GM11168 (cell line): ENCODE results near the gene PPA2.

Experiments
- in situ Hi-C: fragments of 300-500 bp; cut with MboI; formaldehyde crosslinking; loops from one replicate; pipeline ENCODE4 v1.12.0; 2022; ENCODE audit warnings: low sequenced_read_pairs; ENCODE audit not compliant: unreplicated experiment

PPA2 gene

GRCh38 chr4:105473324-105474098 lies at the start of gene PPA2:
Gene PPA2 (minus strand): TSS chr4:105474062. CDS start chr4:105474050, 12 bp downstream.
- in situ Hi-C loops: loop anchor here (10.0 to 25.0 kb wide), 3 partner anchors 339 to 1411 kb away; no protein-coding TSS in a partner anchor

DNA sequence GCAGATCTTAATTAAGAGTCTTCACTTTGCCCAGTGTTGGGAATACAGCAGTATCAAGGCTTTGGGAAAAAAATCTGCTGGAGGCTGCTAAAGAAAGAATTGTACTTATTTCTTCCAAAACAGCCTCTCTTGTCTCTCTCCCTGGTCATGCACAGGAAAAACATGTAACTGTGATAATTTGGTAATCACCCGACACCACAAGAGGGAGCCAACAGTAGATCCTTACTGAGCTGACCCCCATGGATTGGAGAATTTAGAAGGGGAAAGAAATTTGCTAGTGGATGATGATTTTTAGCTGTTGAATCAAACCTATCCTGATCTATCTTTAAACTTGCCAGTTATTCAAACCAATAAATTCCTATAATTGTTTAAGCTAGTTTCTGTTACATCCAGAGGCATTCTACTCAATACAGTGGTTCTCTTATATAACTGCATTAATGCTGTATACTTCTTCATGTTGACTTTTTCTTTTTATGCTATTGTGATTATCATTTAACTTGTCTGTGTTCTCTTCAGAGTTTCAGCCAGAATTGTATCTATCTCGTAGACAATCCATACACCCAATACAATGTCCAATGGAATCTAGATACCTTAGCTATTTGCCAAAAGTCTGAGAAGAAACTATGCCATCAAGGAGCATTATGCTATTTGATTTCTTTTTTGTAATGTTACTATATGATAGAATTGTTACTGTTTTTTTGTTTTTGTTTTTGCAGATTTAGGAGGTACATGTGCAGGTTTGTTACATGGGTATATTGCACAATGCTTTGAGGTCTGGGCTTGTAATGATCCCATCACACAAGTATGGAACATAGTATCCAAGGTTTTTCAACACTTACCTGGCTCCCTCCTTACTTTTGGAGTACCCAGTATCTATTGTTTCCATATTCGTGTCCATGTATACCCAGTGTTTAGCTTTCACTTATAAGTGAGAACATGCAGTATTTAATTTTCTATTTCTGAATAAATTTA lies 47.2 kb upstream of the PPA2 start:
- in situ Hi-C loops: loop anchor here (25.0 kb wide), 1 partner anchor 191 kb away; the partner anchor contains the start of genes GSTCD and INTS12

DNA sequence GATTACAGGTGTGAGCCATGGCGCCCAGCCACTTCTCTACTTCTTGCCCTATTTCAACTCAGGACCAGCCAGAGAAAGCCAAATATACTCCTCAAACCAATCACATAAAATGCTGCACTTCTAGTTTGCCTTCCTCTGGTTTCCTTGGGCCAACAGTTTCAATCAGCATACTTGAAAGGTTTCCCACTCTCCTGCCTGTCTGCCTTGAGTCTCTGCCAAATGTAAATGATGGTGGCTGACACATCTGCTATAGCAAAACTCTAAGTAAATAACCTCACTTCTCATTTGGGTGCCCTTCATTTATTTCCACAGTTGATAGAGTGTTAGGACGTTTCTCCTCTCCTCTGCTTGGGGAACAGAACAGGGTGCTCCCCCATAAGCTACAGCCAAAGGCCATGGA lies 36.4 kb upstream of the PPA2 start:
- in situ Hi-C loops: loop anchor here (25.0 kb wide), 1 partner anchor 202 kb away; the partner anchor contains the start of genes GSTCD and INTS12

DNA sequence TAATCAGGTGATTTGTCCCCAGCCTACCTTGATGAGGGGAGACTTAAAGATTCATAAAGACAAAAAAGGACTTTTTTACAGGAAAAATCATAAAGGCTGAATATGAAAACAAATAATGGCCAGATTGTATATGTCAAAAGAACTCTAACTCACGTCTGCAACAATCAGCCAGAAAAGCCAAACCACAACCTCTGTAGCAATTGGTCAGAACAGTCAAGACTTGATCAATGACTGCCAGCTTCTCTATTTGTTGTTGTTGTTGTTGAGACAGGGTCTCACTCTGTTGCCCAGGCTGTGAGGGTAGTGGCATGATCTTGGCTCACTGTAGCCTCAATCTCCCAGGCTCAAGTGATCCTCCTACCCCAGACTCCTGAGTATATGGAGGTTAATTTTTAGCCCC lies 35.9 kb upstream of the PPA2 start:
- in situ Hi-C loops: loop anchor here (25.0 kb wide), 1 partner anchor 203 kb away; the partner anchor contains the start of genes GSTCD and INTS12

GRCh38 chr4:105509291-105509690 lies 35.4 kb upstream of the PPA2 start:
- in situ Hi-C loops: loop anchor here (25.0 kb wide), 1 partner anchor 203 kb away; the partner anchor contains the start of genes GSTCD and INTS12

GRCh38 chr4:105504744-105505143 lies 30.9 kb upstream of the PPA2 start:
- in situ Hi-C loops: loop anchor here (25.0 kb wide), 1 partner anchor 208 kb away; the partner anchor contains the start of genes GSTCD and INTS12

- in situ Hi-C loops: loop anchor here (25.0 kb wide), 1 partner anchor 209 kb away; the partner anchor contains the start of genes GSTCD and INTS12
These were observed 29.6 kb upstream of the PPA2 start for GRCh38 chr4:105503484-105503883.

DNA sequence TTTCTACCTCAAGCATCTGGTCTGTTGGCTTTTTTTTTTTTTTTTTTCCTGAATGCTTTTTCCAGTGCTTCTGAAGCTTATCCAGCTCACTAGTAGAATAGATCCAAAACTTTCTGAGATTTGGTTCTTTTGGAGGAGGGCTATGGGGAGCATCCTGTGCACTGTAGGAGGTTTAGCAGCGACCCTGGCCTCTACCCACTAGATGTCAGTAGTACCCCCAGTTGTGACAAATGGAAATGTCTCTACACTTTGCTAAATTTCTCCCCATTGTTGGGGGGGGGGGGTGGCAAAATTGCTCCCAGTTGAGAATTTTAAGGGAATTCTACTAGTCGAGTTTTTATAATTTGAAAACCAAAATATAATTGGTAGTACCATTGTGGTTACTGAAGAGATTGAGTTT lies 23.0 kb upstream of the PPA2 start:
- in situ Hi-C loops: no loop called here

- in situ Hi-C loops: no loop called here
These were observed 21.8 kb upstream of the PPA2 start for GRCh38 chr4:105495667-105496066.

DNA sequence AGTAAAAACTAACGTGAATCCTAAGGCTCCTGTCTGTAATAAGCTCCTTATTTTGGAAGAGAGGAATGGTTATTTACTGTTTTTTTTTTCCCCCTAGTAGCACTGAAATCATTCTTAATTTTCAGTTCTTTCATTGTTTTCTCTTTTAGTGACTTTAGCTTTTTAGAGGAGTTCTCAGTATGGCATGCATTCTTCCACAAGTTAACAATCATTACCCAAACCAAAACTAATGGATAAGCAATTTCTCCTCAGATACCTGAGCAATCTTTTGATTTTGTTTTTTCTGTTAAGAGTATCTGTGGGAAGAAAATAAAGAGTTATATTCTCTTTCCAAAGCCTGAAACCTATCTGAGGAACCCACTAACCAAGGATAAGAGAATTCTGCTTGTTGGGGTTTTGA lies 16.7 kb upstream of the PPA2 start:
- in situ Hi-C loops: no loop called here

GRCh38 chr4:105483840-105484239 lies 10.0 kb upstream of the PPA2 start:
- in situ Hi-C loops: no loop called here

DNA sequence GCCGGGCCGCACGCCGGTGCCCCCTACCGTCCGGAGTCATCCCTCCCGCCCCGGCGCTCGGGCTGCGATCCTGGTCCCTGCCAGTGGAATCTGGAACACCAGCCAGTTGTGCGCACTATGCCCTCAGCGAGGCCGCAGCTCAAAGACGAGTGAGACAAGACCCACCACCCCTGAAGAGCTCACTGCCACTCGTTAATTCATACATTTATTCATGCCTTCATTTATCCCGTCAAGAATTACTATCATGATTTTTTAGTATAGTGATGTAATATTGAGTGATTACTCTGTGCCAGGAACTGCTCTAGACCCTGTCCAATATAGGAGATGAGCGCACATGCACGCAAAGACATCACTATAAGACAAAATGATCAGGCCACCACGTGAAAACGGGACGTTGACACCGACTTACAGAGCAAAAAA lies 247 bp upstream of the PPA2 start:
- in situ Hi-C loops: loop anchor here (10.0 to 25.0 kb wide), 3 partner anchors 339 to 1412 kb away; no protein-coding TSS in a partner anchor

GRCh38 chr4:105472871-105473323 lies 965 bp downstream of the PPA2 start:
- in situ Hi-C loops: loop anchor here (10.0 to 25.0 kb wide), 3 partner anchors 338 to 1411 kb away; no protein-coding TSS in a partner anchor

- in situ Hi-C loops: loop anchor here (10.0 to 25.0 kb wide), 3 partner anchors 337 to 1409 kb away; no protein-coding TSS in a partner anchor
These were observed 2.2 kb downstream of the PPA2 start for GRCh38 chr4:105471566-105472176.

- in situ Hi-C loops: loop anchor here (10.0 to 25.0 kb wide), 3 partner anchors 336 to 1408 kb away; no protein-coding TSS in a partner anchor
These were observed 3.1 kb downstream of the PPA2 start for GRCh38 chr4:105470766-105471165.

DNA sequence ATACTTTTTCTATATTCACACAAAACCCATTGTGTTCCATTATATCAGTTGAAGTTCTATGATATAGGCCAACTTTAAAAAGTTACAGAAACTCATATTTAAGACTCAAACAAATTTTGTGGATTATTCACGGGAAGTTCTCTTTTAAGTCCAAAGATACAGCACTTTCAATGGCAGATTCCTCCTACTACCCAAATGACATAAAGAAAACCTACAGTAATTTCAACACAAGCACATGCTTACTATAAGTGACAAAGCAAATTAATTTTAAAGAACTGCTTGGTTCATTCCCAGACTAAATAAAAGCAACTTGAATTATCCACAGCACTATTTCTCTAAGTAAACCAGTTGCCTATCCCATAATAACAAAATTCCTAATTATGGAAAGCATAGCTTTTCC lies 4.1 kb downstream of the PPA2 start:
- in situ Hi-C loops: loop anchor here (10.0 to 25.0 kb wide), 3 partner anchors 335 to 1407 kb away; no protein-coding TSS in a partner anchor

DNA sequence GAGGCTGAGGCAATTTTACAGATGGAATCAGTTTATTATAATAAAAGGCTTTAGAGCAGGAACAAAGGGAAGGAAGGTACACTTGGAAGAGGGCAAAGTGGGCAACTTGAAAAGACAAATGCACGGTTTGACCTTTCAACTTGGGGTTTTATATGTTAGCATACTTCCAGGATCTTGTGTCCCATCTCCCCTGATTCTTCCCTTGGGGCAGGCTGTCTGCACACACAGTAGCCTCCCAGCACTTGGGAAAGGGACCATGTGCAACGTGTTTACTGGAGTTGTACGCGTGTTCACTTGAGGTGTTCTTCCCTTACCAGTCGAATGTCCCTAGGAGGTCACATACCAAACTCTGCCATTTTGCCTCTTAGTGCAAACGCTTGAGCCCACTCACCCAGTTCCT lies 7.3 kb downstream of the PPA2 start:
- in situ Hi-C loops: loop anchor here (25.0 kb wide), 2 partner anchors 529 to 1404 kb away; no protein-coding TSS in a partner anchor

DNA sequence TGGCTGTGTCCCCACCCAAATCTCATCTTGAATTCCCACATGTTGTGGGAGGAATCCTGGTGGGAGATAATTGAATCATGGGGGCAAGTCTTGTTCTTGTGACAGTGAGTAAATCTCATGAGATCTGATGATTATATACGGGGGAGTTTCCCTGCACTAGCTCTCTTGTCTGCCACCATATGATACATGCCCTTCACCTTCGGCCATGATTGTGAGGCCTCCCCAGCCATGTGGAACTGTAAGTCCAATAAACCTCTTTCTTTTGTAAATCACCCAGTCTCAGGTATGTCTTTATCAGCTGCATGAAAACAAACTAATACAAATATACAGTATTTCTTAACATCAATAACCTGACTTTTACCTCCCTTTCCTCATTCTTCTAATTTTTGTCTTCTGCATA lies 9.3 kb downstream of the PPA2 start:
- in situ Hi-C loops: loop anchor here (25.0 kb wide), 2 partner anchors 527 to 1402 kb away; no protein-coding TSS in a partner anchor

GRCh38 chr4:105462576-105462975 lies 11.3 kb downstream of the PPA2 start:
- in situ Hi-C loops: loop anchor here (25.0 kb wide), 2 partner anchors 525 to 1400 kb away; no protein-coding TSS in a partner anchor
